Activated naive CD4-positive, alpha-beta T cell treated with anti-CD3 and anti-CD28 coated beads, Interleukin-2, amount 50 U/mL, for 24 hours (primary cell): ENCODE results near the gene GPR63.
"Not testable (repeated sequence)": the region's sequence is repeated elsewhere in the genome, so short reads cannot be mapped to it uniquely, and the experiment has no call there.

Source experiments
- H3K27ac Mint-ChIP-seq: one replicate; pipeline ENCODE4 v1.8.0; 2021; ENCODE audit warnings: mild to moderate bottlenecking, mixed read lengths
- H3K27me3 Mint-ChIP-seq: one replicate; pipeline ENCODE4 v1.8.0; 2021; ENCODE audit warnings: mixed read lengths
- H3K36me3 Mint-ChIP-seq: one replicate; pipeline ENCODE4 v1.8.0; 2021; ENCODE audit warnings: mixed read lengths
- H3K4me1 Mint-ChIP-seq: one replicate; pipeline ENCODE4 v1.8.0; 2021; ENCODE audit warnings: mixed read lengths
- H3K4me3 Mint-ChIP-seq: one replicate; pipeline ENCODE4 v1.8.0; 2021; ENCODE audit warnings: mild to moderate bottlenecking, mixed read lengths
- H3K9me3 Mint-ChIP-seq: one replicate; pipeline ENCODE4 v1.8.0; 2021; ENCODE audit warnings: mixed read lengths

The GPR63 gene

GRCh38 chr6:96837081-96837971 lies at the start of gene GPR63:
Gene GPR63 (minus strand): TSS chr6:96837477. CDS start chr6:96799731, 37,746 bp downstream.
- peaks cover 50% of the 10 kb centered on the region for H3K27me3 Mint-ChIP-seq
- no peak within 1 kb of the TSS for H3K27ac Mint-ChIP-seq
- no peaks in the 10 kb centered on the region for H3K9me3 Mint-ChIP-seq
- peak within 1 kb of the TSS; percentile 90 for H3K4me3 Mint-ChIP-seq
- no peaks in the 10 kb centered on the region for H3K36me3 Mint-ChIP-seq
- H3K4me1 Mint-ChIP-seq = peaks cover 21% of the 10 kb centered on the region

- H3K36me3 Mint-ChIP-seq = peaks cover under 1% of the 10 kb centered on the region
- H3K4me1 Mint-ChIP-seq = peaks cover 15% of the 10 kb centered on the region
- no peak overlapping the region for H3K27ac Mint-ChIP-seq
- H3K9me3 Mint-ChIP-seq = no peaks in the 10 kb centered on the region
- H3K27me3 Mint-ChIP-seq = no peaks in the 10 kb centered on the region
- H3K4me3 Mint-ChIP-seq = no peak overlapping the region
These were observed 49.2 kb upstream of the GPR63 start for GRCh38 chr6:96886519-96886918.

GRCh38 chr6:96885187-96885631 lies 47.9 kb upstream of the GPR63 start:
- Mint-ChIP-seq H3K4me3 (peak overlapping the region; percentile 1), H3K4me1 (peaks cover 15% of the 10 kb centered on the region)
- not testable (repeated sequence) for H3K27me3 Mint-ChIP-seq, H3K9me3 Mint-ChIP-seq, H3K36me3 Mint-ChIP-seq, H3K27ac Mint-ChIP-seq

GRCh38 chr6:96878143-96878542 lies 40.9 kb upstream of the GPR63 start:
- Mint-ChIP-seq H3K9me3 (no peaks in the 10 kb centered on the region), H3K4me1 (peaks cover 3% of the 10 kb centered on the region), H3K36me3 (no peaks in the 10 kb centered on the region), H3K4me3 (no peak overlapping the region), H3K27me3 (no peaks in the 10 kb centered on the region), H3K27ac (no peak overlapping the region)

- H3K27me3 Mint-ChIP-seq = no peaks in the 10 kb centered on the region
- H3K4me3 Mint-ChIP-seq = no peak overlapping the region
These were observed 39.7 kb upstream of the GPR63 start for GRCh38 chr6:96876886-96877545.

GRCh38 chr6:96872976-96873375 lies 35.7 kb upstream of the GPR63 start:
- no peaks in the 10 kb centered on the region for H3K36me3 Mint-ChIP-seq
- no peaks in the 10 kb centered on the region for H3K9me3 Mint-ChIP-seq
- H3K27me3 Mint-ChIP-seq = peaks cover 3% of the 10 kb centered on the region
- peaks cover 3% of the 10 kb centered on the region for H3K4me1 Mint-ChIP-seq
- no peak overlapping the region for H3K4me3 Mint-ChIP-seq
- no peak overlapping the region for H3K27ac Mint-ChIP-seq

More at GRCh38 chr6:96876886-96877545, 39.7 kb upstream of the GPR63 start:
- no peaks in the 10 kb centered on the region for H3K36me3 Mint-ChIP-seq
- no peaks in the 10 kb centered on the region for H3K9me3 Mint-ChIP-seq
- H3K4me1 Mint-ChIP-seq = peaks cover 3% of the 10 kb centered on the region
- H3K27ac Mint-ChIP-seq = no peak overlapping the region

GRCh38 chr6:96865055-96865405 lies 27.8 kb upstream of the GPR63 start:
- Mint-ChIP-seq H3K27me3 (peaks cover 19% of the 10 kb centered on the region), H3K36me3 (no peaks in the 10 kb centered on the region), H3K27ac (no peak overlapping the region), H3K4me1 (no peaks in the 10 kb centered on the region), H3K4me3 (no peak overlapping the region), H3K9me3 (no peaks in the 10 kb centered on the region)

- Mint-ChIP-seq H3K9me3 (no peaks in the 10 kb centered on the region), H3K27me3 (peaks cover 21% of the 10 kb centered on the region), H3K4me3 (no peak overlapping the region)
These were observed 27.2 kb upstream of the GPR63 start for GRCh38 chr6:96864216-96865054.

GRCh38 chr6:96862560-96862959 lies 25.3 kb upstream of the GPR63 start:
- no peak overlapping the region for H3K4me3 Mint-ChIP-seq
- H3K27me3 Mint-ChIP-seq = peaks cover 21% of the 10 kb centered on the region
- H3K9me3 Mint-ChIP-seq = no peaks in the 10 kb centered on the region
- no peak overlapping the region for H3K27ac Mint-ChIP-seq
- no peaks in the 10 kb centered on the region for H3K4me1 Mint-ChIP-seq
- H3K36me3 Mint-ChIP-seq = no peaks in the 10 kb centered on the region

More at GRCh38 chr6:96864216-96865054, 27.2 kb upstream of the GPR63 start:
- Mint-ChIP-seq H3K4me1 (no peaks in the 10 kb centered on the region), H3K27ac (no peak overlapping the region), H3K36me3 (no peaks in the 10 kb centered on the region)

- H3K4me1 Mint-ChIP-seq = no peaks in the 10 kb centered on the region
- peaks cover 22% of the 10 kb centered on the region for H3K27me3 Mint-ChIP-seq
- H3K9me3 Mint-ChIP-seq = no peaks in the 10 kb centered on the region
- H3K4me3 Mint-ChIP-seq = no peak overlapping the region
- H3K36me3 Mint-ChIP-seq = no peaks in the 10 kb centered on the region
- H3K27ac Mint-ChIP-seq = no peak overlapping the region
These were observed 24.3 kb upstream of the GPR63 start for GRCh38 chr6:96861588-96861987.

- Mint-ChIP-seq H3K27ac (no peak overlapping the region), H3K27me3 (peaks cover 12% of the 10 kb centered on the region), H3K9me3 (no peaks in the 10 kb centered on the region), H3K4me3 (no peak overlapping the region), H3K4me1 (no peaks in the 10 kb centered on the region), H3K36me3 (no peaks in the 10 kb centered on the region)
These were observed 19.6 kb upstream of the GPR63 start for GRCh38 chr6:96856856-96857255.

GRCh38 chr6:96853083-96853482 lies 15.8 kb upstream of the GPR63 start:
- Mint-ChIP-seq H3K4me1 (no peaks in the 10 kb centered on the region), H3K27me3 (peaks cover 2% of the 10 kb centered on the region), H3K4me3 (no peak overlapping the region), H3K9me3 (no peaks in the 10 kb centered on the region), H3K27ac (no peak overlapping the region), H3K36me3 (no peaks in the 10 kb centered on the region)

- Mint-ChIP-seq H3K9me3 (no peaks in the 10 kb centered on the region), H3K36me3 (no peaks in the 10 kb centered on the region), H3K4me3 (no peak overlapping the region), H3K4me1 (no peaks in the 10 kb centered on the region), H3K27ac (no peak overlapping the region), H3K27me3 (peaks cover 2% of the 10 kb centered on the region)
These were observed 15.3 kb upstream of the GPR63 start for GRCh38 chr6:96852605-96853004.

- Mint-ChIP-seq H3K36me3 (no peaks in the 10 kb centered on the region), H3K27ac (no peak overlapping the region), H3K4me3 (no peak overlapping the region), H3K4me1 (no peaks in the 10 kb centered on the region), H3K9me3 (no peaks in the 10 kb centered on the region), H3K27me3 (peaks cover under 1% of the 10 kb centered on the region)
These were observed 14.6 kb upstream of the GPR63 start for GRCh38 chr6:96851858-96852257.

GRCh38 chr6:96849615-96850014 lies 12.3 kb upstream of the GPR63 start:
- Mint-ChIP-seq H3K36me3 (peaks cover 2% of the 10 kb centered on the region), H3K4me1 (no peaks in the 10 kb centered on the region), H3K9me3 (peaks cover 11% of the 10 kb centered on the region), H3K27ac (no peak overlapping the region), H3K27me3 (peaks cover 8% of the 10 kb centered on the region), H3K4me3 (no peak overlapping the region)
